ENCODE results near the gene ATP6V1E1.
A peak's percentile ranks its signal among the peaks of the same experiment; 100 is the strongest.
"Not testable (repeated sequence)": the region's sequence is repeated elsewhere in the genome, so short reads cannot be mapped to it uniquely, and the experiment has no call there.

Gene ATP6V1E1

GRCh38 chr22:17628406-17629172, at the start of gene ATP6V1E1:
TSS of gene ATP6V1E1 (minus strand) at chr22:17628749. CDS start at chr22:17628635, 114 bp downstream.
- DNase-seq (ENCODE audit: low spot score) = peak; percentile 97

- DNase-seq (ENCODE audit: low spot score) = no peak
Measured at GRCh38 chr22:17675584-17675983, 47.0 kb upstream of the ATP6V1E1 start.

GRCh38 chr22:17674152-17674551, 45.6 kb upstream of the ATP6V1E1 start:
- DNase-seq (ENCODE audit: low spot score) = no peak

- no peak for DNase-seq (ENCODE audit: low spot score)
Measured at GRCh38 chr22:17672417-17672991, 44.0 kb upstream of the ATP6V1E1 start.

GRCh38 chr22:17671521-17672092, 43.1 kb upstream of the ATP6V1E1 start:
- not testable (repeated sequence) for DNase-seq (ENCODE audit: low spot score)

- no peak for DNase-seq (ENCODE audit: low spot score)
Measured at GRCh38 chr22:17665854-17666253, 37.3 kb upstream of the ATP6V1E1 start.

GRCh38 chr22:17665248-17665647, 36.7 kb upstream of the ATP6V1E1 start:
- no peak for DNase-seq (ENCODE audit: low spot score)

GRCh38 chr22:17664414-17665055, 36.0 kb upstream of the ATP6V1E1 start:
- no peak for DNase-seq (ENCODE audit: low spot score)

GRCh38 chr22:17656870-17657395, 28.4 kb upstream of the ATP6V1E1 start:
- DNase-seq (ENCODE audit: low spot score) = no peak

- no peak for DNase-seq (ENCODE audit: low spot score)
Measured at GRCh38 chr22:17655289-17655688, 26.7 kb upstream of the ATP6V1E1 start.

- DNase-seq (ENCODE audit: low spot score) = no peak
Measured at GRCh38 chr22:17648569-17648968, 20.0 kb upstream of the ATP6V1E1 start.

- no peak for DNase-seq (ENCODE audit: low spot score)
Measured at GRCh38 chr22:17647991-17648390, 19.4 kb upstream of the ATP6V1E1 start.

- DNase-seq (ENCODE audit: low spot score) = no peak
Measured at GRCh38 chr22:17647452-17647851, 18.9 kb upstream of the ATP6V1E1 start.

GRCh38 chr22:17642357-17642756, 13.8 kb upstream of the ATP6V1E1 start:
- DNase-seq (ENCODE audit: low spot score) = not testable (repeated sequence)

GRCh38 chr22:17641269-17641668, 12.7 kb upstream of the ATP6V1E1 start:
- no peak for DNase-seq (ENCODE audit: low spot score)

- peak; percentile 66 for DNase-seq (ENCODE audit: low spot score)
Measured at GRCh38 chr22:17639247-17639741, 10.7 kb upstream of the ATP6V1E1 start.

- DNase-seq (ENCODE audit: low spot score) = peak; percentile 93
Measured at GRCh38 chr22:17638432-17639246, 10.1 kb upstream of the ATP6V1E1 start, which contains the start of gene BCL2L13. TSS of gene BCL2L13 (plus strand) at chr22:17638757. CDS start at chr22:17655712, 16,955 bp downstream.

GRCh38 chr22:17638182-17638431, 9.6 kb upstream of the ATP6V1E1 start:
- peak; percentile 51 for DNase-seq (ENCODE audit: low spot score)

GRCh38 chr22:17637490-17638181, 9.1 kb upstream of the ATP6V1E1 start:
- no peak for DNase-seq (ENCODE audit: low spot score)

GRCh38 chr22:17636850-17637249, 8.3 kb upstream of the ATP6V1E1 start:
- DNase-seq (ENCODE audit: low spot score) = not testable (repeated sequence)

GRCh38 chr22:17634696-17635095, 6.1 kb upstream of the ATP6V1E1 start:
- no peak for DNase-seq (ENCODE audit: low spot score)

Data from germinal center (tissue), 1 donor.